SK-N-MC (cell line): ENCODE results near the gene MAGEA9.
"Not testable (repeated sequence)": the region's sequence is repeated elsewhere in the genome, so short reads cannot be mapped to it uniquely, and the experiment has no call there.

ENCODE experiments used
- EZH2 ChIP-seq: fragments of 200-600 bp; sonication (generic); IDR thresholded peaks from one replicate; pipeline ENCODE4 v1.6.1; 2017; ENCODE audit warnings: antibody characterized with exemption
- POLR2AphosphoS5 ChIP-seq: IDR thresholded peaks from 2 replicates; pipeline ENCODE4 v1.6.1; 2012; ENCODE audit warnings: mild to moderate bottlenecking, low read depth, low read length, borderline replicate concordance

GRCh38 chrX:149773026-149773425, 8.7 kb upstream of the MAGEA9 start:
- not testable (repeated sequence) for TF ChIP-seq POLR2AphosphoS5, EZH2
